MCF 10A (cell line): Measurements from ENCODE around the gene BMP6. TPM values are rescaled to one million over a fixed set of nuclear protein-coding genes. Genes with fewer than 3 reads are reported as not detected.
A peak's percentile ranks its signal among the peaks of the same experiment; 100 is the strongest.

Experiments
- BruUV-seq: library from RNA; stranded (reverse); fragments of 400-500 nt; replicated peaks from 2 replicates; lab custom pipeline; 2021; lab: Mats Ljungman, UMichigan
- CTCF ChIA-PET: fragments of 300-600 bp; sonication (Branson Sonifier 250); formaldehyde crosslinking; extraction: SDS; loops from one replicate; lab custom pipeline; 2021; ENCODE audit warnings: antibody characterized with exemption, inconsistent platforms; lab: Yijun Ruan, JAX
- POLR2A ChIA-PET: fragments of 300-600, 350-650 bp; sonication (Branson Sonifier 250); formaldehyde crosslinking; extraction: SDS; loops from one replicate; lab custom pipeline; 2020; ENCODE audit warnings: antibody characterized with exemption, inconsistent platforms; lab: Yijun Ruan, JAX
- DNase-seq: peaks from one replicate; pipeline ENCODE4 v3.0.0-alpha.2; 2018; ENCODE audit not compliant: unreplicated experiment
- H3K27ac Mint-ChIP-seq: one replicate; pipeline ENCODE4 v1.8.0; 2022; ENCODE audit warnings: mild to moderate bottlenecking, low read depth, mixed read lengths; ENCODE audit not compliant: unreplicated experiment
- H3K27me3 Mint-ChIP-seq: one replicate; pipeline ENCODE4 v1.8.0; 2022; ENCODE audit warnings: mixed read lengths; ENCODE audit not compliant: insufficient read depth, unreplicated experiment
- H3K36me3 Mint-ChIP-seq: one replicate; pipeline ENCODE4 v1.8.0; 2022; ENCODE audit warnings: mild to moderate bottlenecking, moderate library complexity, mixed read lengths; ENCODE audit not compliant: insufficient read depth, unreplicated experiment
- H3K4me1 Mint-ChIP-seq: one replicate; pipeline ENCODE4 v1.8.0; 2022; ENCODE audit warnings: mixed read lengths; ENCODE audit not compliant: insufficient read depth, unreplicated experiment
- H3K4me3 Mint-ChIP-seq: one replicate; pipeline ENCODE4 v1.8.0; 2022; ENCODE audit warnings: mild to moderate bottlenecking, moderate library complexity, mixed read lengths; ENCODE audit not compliant: unreplicated experiment
- H3K9me3 Mint-ChIP-seq: one replicate; pipeline ENCODE4 v1.8.0; 2022; ENCODE audit warnings: mixed read lengths; ENCODE audit not compliant: unreplicated experiment
- intact Hi-C: fragments of 100-400 bp; cut with micrococcal nuclease; formaldehyde crosslinking; loops from 2 replicates; pipeline ENCODE4 v1.14.1; 2022
- total RNA-seq: library from RNA; stranded (reverse); gene quantifications from 2 replicates; pipeline ENCODE4 v1.2.3, GENCODE V29; 2022
- TF ChIP-seq, protein P1 (sequence below): fragments of 200-600 bp; IDR thresholded peaks from one replicate; pipeline ENCODE4 v1.8.0; 2022; ENCODE audit warnings: antibody characterized with exemption, mild to moderate bottlenecking; ENCODE audit not compliant: unreplicated experiment

The BMP6 gene
- total RNA-seq, 1 experiment from 2014 or later: 0.12 TPM

- no TSS peak for BruUV-seq
- DNase-seq: no peak
- Mint-ChIP-seq H3K9me3 (no peaks in the 10 kb centered on the region), H3K4me1 (peaks cover 5% of the 10 kb centered on the region), H3K27me3 (no peaks in the 10 kb centered on the region), H3K36me3 (peaks cover 2% of the 10 kb centered on the region), H3K4me3 (no peak overlapping the region), H3K27ac (no peak overlapping the region)
- TF ChIP-seq, protein P1, sequence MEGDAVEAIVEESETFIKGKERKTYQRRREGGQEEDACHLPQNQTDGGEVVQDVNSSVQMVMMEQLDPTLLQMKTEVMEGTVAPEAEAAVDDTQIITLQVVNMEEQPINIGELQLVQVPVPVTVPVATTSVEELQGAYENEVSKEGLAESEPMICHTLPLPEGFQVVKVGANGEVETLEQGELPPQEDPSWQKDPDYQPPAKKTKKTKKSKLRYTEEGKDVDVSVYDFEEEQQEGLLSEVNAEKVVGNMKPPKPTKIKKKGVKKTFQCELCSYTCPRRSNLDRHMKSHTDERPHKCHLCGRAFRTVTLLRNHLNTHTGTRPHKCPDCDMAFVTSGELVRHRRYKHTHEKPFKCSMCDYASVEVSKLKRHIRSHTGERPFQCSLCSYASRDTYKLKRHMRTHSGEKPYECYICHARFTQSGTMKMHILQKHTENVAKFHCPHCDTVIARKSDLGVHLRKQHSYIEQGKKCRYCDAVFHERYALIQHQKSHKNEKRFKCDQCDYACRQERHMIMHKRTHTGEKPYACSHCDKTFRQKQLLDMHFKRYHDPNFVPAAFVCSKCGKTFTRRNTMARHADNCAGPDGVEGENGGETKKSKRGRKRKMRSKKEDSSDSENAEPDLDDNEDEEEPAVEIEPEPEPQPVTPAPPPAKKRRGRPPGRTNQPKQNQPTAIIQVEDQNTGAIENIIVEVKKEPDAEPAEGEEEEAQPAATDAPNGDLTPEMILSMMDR: no peak
- intact Hi-C loops: loop anchor here (5.0 kb wide), 1 partner anchor 79 kb away; no protein-coding TSS in a partner anchor
- CTCF ChIA-PET: interaction anchor here (0.6 to 2.3 kb wide), 2 partner anchors 191 to 653 kb away, joined by 3 to 13 read pairs; no protein-coding TSS in a partner anchor
- POLR2A ChIA-PET: no interaction called here
These were observed 187.0 kb downstream of the BMP6 start for GRCh38 chr6:7912736-7913517.

DNA sequence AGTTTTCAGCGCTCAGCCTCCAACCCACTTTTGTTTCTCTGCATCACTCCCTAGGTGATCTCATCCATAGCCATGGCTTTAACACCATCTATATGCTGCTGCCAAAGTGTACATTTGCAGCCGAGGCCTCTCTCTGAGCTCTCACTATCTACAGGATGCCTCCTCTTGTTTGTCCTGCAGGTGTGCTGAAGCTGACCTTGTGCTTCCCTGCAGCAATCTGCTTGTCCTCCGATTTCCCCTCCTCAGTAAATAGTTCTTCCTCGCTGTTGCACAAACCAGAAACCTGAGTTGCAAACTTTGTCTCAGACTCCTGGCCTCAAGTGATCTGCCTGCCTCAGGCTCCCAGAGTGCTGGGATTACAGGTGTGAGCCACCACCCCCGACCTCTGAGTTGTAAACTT, 188.4 kb downstream of the BMP6 start:
- no peaks in the 10 kb centered on the region for H3K27me3 Mint-ChIP-seq
- peaks cover 5% of the 10 kb centered on the region for H3K4me1 Mint-ChIP-seq
- H3K9me3 Mint-ChIP-seq: no peaks in the 10 kb centered on the region
- DNase-seq: no peak
- H3K27ac Mint-ChIP-seq: no peak overlapping the region
- TF ChIP-seq, protein P1: no peak
- ChIA-PET CTCF (interaction anchor here (0.9 to 1.3 kb wide), 2 partner anchors 25 to 193 kb away, joined by 3 read pairs; no protein-coding TSS in a partner anchor), POLR2A (no interaction called here)
- H3K36me3 Mint-ChIP-seq: no peaks in the 10 kb centered on the region
- no TSS peak for BruUV-seq
- no peak overlapping the region for H3K4me3 Mint-ChIP-seq
- intact Hi-C loops: loop anchor here (5.0 kb wide), 1 partner anchor 78 kb away; no protein-coding TSS in a partner anchor

DNA sequence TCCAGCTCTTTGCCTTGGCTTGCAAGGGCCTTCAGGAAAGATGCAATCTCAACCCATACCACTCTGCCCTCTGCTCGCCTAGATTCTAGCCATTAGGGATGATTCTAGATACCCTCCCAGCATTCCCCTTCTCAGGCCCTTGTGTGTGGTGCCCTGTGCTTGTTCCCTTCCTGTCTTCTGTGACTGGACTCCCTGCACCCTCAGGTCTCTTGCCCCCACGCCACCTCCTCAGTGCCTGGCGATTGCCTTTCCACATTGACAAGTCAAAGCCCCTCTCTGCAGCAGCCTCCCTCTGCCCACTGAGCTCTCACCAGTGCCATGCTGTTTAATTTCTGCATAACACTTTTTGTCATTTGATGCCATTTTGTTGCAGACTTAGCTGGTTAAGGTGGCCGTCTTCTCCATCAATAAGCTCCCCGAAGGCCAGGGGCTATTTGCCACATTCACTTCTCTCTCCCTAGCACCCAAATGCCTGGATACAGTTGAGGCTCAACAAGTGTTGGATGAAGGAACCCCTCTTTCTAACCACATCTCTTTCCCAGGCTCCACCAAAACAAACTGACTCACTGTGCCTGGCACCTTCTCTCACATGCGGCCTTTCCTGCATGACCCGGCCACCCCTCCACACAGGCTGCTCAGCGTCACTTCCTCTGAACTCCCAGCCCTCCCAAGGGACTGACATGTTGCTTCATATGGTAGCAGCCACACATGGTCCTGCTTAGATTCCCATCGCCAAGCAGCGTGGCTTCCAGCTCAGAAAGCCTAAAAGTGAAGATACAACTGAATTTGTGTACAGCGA, 189.3 kb downstream of the BMP6 start:
- H3K4me1 Mint-ChIP-seq: peaks cover 5% of the 10 kb centered on the region
- intact Hi-C loops: loop anchor here (5.0 kb wide), 1 partner anchor 77 kb away; no protein-coding TSS in a partner anchor
- BruUV-seq: no TSS peak
- no peaks in the 10 kb centered on the region for H3K9me3 Mint-ChIP-seq
- H3K36me3 Mint-ChIP-seq: no peaks in the 10 kb centered on the region
- TF ChIP-seq, protein P1: no peak
- peak; percentile 72 for DNase-seq
- POLR2A ChIA-PET: no interaction called here
- no peaks in the 10 kb centered on the region for H3K27me3 Mint-ChIP-seq
- CTCF ChIA-PET: interaction anchor here (0.6 to 0.9 kb wide), 2 partner anchors 24 to 224 kb away, joined by 3 read pairs; no protein-coding TSS in a partner anchor
- no peak overlapping the region for H3K4me3 Mint-ChIP-seq
- no peak overlapping the region for H3K27ac Mint-ChIP-seq

GRCh38 chr6:7916959-7917358, 191.1 kb downstream of the BMP6 start:
- H3K27ac Mint-ChIP-seq: no peak overlapping the region
- H3K27me3 Mint-ChIP-seq: no peaks in the 10 kb centered on the region
- intact Hi-C loops: no loop called here
- H3K4me3 Mint-ChIP-seq: no peak overlapping the region
- ChIA-PET CTCF (interaction anchor here (0.6 to 0.7 kb wide), 2 partner anchors 76 to 206 kb away, joined by 3 read pairs; no protein-coding TSS in a partner anchor), POLR2A (interaction anchor here (1.6 kb wide), 1 partner anchor 57 kb away, joined by 6 read pairs; no protein-coding TSS in a partner anchor)
- TF ChIP-seq, protein P1: no peak
- H3K36me3 Mint-ChIP-seq: no peaks in the 10 kb centered on the region
- no TSS peak for BruUV-seq
- DNase-seq: no peak
- no peaks in the 10 kb centered on the region for H3K9me3 Mint-ChIP-seq
- no peaks in the 10 kb centered on the region for H3K4me1 Mint-ChIP-seq
